ENCODE measurements around the gene TJP2. TPM values are rescaled to one million over a fixed set of nuclear protein-coding genes. Genes with fewer than 3 reads are reported as not detected.

TJP2 gene
- total RNA-seq, 1 donor from 2014 or later, result 106 TPM

GRCh38 chr9:69192214-69192613 is 18.1 kb downstream of the TJP2 start:
- DNase-seq, result no peak

GRCh38 chr9:69193685-69194032 is 19.6 kb downstream of the TJP2 start:
- peak; percentile 59 for DNase-seq

GRCh38 chr9:69194702-69195418 is 20.8 kb downstream of the TJP2 start:
- DNase-seq, result no peak

DNA sequence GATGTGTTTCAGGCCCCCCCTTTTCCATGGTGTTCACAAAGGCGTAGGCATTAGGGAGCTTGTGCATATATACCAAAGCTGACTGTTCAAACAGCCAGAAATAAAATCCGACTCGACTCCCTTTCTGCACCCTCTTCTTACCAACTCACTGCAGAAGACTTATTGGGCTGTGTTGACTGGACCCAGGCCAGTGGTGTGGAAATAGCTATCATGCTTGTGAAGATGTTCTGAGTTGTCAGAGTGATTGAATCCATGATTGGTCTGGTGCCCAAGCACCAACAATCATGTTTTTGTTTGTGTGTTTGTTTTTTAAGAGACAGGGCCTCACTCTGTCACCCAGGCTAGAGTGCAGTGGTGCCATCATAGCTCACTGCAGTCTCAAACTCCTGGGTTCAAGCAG is 21.6 kb downstream of the TJP2 start:
- DNase-seq, result no peak

DNA sequence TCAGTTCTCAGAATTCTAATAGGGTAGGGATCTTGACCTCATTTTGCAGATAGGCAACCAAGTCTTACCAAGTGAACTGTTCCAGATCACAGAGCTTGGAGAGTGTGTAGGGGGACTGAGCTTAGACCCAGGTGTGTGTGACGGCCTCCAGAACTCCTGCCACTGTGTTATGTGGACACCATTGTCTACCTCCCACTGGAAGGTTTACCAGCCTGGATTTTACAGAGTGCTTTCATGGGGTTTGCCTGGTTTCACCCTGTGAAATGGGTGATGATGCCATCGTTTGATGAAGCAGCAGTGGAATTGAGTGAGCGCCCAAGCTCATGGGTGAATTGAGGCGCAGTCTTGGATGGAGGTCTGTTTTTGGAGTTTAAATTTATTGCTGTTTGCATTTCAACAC is 23.6 kb downstream of the TJP2 start:
- DNase-seq, result no peak

- DNase-seq, result no peak
Measured at GRCh38 chr9:69198521-69199220, 24.6 kb downstream of the TJP2 start.

DNA sequence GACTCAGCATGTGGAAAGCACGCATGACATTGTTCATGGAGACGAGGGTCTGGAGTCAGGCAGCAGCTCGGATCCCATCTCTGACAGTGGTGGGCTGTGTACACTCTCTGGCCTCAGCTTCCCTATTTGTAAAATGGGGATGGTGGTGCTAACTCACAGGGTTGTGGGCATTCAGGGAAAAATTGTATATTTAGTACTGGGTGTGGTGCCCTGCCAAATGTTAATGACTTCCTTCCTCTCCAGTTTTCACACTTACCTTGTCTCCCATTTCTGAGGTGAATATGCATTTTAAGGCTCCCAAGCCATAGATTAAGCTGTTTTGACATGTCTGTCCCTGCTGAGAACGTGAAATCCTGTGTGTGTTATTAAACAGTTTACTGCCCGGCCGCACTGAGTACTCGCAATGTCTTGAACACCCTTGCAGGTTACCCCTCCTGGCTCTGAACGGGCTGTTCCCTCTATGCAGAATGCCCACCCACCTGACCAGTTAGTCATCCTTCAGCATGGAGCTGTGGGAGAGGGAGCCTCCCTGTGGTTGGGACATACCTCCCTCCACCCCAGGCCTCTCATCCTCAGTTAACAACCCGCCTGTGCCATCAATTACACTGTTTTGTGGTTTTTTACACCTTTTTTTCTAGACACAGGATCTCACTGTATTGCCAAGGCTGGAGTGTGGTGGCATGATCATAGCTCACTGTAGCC is 25.8 kb downstream of the TJP2 start:
- peak; percentile 39 for DNase-seq

GRCh38 chr9:69202556-69202955 is 28.5 kb downstream of the TJP2 start:
- no peak for DNase-seq

DNA sequence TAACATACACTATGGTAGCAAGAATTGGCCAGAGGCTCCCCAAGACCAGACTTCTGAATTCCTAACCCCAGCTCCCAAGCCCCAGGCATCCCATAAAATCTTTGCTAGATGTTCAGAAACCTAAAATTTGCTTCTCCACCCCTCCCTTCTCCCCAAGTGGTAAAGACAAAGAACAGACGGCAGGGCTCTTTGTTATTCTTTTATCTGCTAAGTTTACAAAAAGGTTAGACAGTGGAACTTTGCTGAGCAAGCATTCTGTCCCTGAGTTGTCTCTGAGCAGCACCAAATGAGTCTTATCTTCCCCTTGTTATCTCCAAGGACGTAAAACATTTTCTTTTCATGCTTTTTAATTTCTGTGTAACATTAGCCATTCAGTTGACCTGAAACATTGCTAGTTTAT is 30.2 kb downstream of the TJP2 start:
- no peak for DNase-seq

DNA sequence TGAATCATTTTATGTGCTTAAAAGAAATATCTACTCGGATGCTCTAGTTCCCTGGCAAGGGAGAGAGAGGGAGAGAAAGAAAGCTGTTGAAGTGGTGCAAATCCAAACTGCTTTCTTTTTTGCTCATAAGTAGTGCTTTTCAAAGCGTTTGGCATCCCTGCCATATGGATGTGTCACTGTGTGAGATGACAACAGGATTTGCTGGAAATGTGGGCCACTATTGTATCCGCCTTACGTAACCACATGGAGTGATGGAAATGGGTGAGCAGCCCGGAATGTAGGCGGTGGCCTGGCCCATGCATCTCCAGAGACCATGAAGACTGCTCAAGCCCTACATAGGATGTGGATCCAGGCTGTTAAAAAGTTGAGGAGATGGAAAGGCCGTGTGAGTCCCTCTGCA is 30.8 kb downstream of the TJP2 start:
- DNase-seq, result peak; percentile 61

DNA sequence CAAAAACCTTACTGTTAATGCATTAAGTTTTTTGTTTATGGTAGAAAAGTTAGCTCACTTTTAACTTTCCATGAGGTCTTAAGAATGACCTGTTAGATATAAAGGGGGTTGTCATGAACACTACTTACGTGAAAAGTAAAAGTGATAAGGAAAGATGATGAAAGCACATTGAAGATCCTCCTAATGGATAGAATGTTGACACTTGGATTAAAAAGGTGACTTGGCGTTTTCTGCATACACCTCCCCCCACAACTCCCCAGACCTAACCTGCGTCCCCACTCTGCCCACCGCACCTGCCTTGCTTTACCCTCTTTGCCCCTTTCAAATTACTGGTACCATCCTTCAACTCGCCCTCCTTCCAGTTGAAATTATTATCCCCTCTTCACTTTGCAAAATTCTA is 32.0 kb downstream of the TJP2 start:
- DNase-seq, result no peak

GRCh38 chr9:69207503-69207902 is 33.4 kb downstream of the TJP2 start:
- DNase-seq, result peak; percentile 21

DNA sequence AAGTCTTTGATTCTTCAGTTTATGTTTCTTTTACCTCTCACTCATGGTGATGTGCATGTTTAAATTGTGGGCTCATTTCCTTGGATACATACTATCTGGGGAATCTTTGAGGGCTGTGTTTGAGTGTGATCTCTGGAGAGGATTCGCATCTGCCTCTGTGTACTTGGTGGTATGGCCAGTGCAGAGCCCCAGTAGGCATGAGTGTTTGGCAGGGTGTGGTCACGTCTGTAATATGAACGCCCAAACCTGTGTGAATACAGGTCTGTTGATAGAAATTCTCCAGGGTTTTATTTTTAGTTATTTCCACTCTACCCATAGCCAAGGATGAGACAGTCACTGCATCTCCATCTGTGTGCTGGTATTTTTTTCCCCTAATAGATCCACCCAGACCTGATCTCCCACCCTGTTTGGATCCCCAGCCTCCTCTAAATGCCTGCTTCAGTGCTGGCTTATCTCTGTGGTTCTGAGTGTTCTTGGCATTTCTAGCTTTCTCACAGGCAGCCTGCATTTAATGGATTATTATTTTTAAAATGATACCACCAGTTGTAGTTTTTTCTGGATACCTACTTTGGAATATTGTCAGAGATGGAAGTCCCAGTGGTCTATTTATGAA is 37.5 kb downstream of the TJP2 start:
- no peak for DNase-seq

- DNase-seq, result no peak
Measured at GRCh38 chr9:69213647-69214046, 39.6 kb downstream of the TJP2 start.

- no peak for DNase-seq
Measured at GRCh38 chr9:69214939-69215338, 40.9 kb downstream of the TJP2 start.

- DNase-seq, result peak; percentile 90
Measured at GRCh38 chr9:69215774-69216485, 41.9 kb downstream of the TJP2 start.

DNA sequence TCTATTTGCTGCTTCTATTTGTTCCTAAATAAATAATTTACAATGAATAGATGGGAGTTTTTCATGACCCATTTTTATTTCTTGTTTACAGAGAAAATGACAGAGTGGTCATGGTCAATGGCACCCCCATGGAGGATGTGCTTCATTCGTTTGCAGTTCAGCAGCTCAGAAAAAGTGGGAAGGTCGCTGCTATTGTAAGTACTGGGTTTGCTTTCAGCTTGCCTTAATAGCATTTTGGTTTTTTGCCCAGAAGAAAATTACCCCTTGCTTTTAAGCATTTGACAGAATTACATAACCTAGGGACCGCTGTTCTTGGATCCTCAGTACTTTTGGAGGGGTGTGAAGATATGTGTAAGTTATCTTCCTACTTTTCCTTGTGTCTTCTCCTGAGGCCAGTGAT is 44.1 kb downstream of the TJP2 start:
- no peak for DNase-seq

GRCh38 chr9:69221036-69221435 is 47.0 kb downstream of the TJP2 start:
- DNase-seq, result no peak

DNA sequence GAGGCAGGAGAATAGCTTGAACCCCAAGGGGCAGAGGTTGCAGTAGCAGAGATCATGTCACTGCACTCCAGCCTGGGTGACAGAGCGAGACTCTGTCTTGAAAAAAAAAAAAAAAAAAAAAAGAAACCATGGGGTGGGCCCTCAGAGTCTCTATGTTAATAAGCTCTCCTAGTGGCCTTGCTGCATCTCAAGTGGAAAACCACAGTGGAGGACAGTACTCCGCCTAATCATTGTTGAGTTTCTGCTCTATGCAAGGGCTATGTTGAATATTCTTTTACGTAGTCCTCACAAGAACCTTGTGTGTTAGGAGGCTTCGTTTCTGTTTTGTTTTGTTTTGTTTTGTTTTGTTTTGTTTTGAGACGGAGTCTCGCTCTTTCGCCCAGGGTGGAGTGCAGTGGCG is 48.9 kb downstream of the TJP2 start:
- DNase-seq, result no peak

GRCh38 chr9:69223605-69224004 is 49.5 kb downstream of the TJP2 start:
- DNase-seq, result peak; percentile 76

DNA sequence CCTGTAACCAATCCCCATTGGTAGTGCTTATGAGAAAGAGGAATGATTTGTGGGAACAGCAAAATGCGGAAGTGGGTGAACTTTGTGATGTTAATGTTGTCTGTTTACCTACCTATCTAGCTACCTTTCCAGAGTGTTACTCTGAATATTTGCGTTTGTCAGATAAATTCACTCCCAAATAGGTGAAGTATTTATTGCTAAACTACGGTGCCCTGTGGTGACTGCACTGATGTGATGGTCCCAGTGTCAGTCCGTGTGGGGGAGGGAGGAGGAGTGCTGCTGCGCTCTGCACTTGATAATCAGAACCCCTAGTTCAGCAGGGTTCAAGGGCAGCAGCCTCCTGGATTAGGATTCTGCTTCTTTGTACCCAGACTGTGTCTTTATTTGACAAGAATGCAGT is 55.3 kb downstream of the TJP2 start:
- DNase-seq, result no peak

DNA sequence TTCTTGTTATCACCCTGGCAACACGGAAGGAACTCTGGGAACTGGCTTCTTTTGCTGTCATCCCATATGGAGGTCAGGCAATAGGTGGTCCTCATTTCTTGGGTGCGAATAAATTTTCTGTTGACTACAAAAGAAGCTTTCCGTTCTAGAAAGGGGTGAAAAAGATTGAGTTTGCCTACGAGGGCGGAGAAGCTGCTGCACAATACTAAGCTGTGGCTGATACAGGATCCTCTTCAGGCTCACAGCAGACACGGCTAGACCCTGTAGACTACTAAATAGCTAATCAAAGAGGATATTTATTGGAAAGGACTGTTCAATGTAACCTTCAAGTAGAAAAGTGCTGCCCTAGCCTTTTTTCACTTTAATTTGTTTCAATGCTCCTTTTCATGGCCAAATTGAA is 58.1 kb downstream of the TJP2 start:
- no peak for DNase-seq

GRCh38 chr9:69234683-69235082 is 60.6 kb downstream of the TJP2 start:
- DNase-seq, result no peak

Data from dermis blood vessel endothelial cell (primary cell).